K562 (cell line): ENCODE measurements around the gene INCENP.

ENCODE experiments used
- CREB1 ChIP-seq, 2 experiments: sonication (generic) in 1 of 2; formaldehyde crosslinking in 1 of 2; IDR thresholded peaks; 2 replicates each; pipeline versions ENCODE4 v1.6.1 to v1.8.0; 2012 to 2022; ENCODE audit warnings: inconsistent platforms in 1 of 2, mild to moderate bottlenecking in 1 of 2, missing genetic modification reagents in 1 of 2, moderate library complexity in 1 of 2
- EGR1 ChIP-seq: fragments of 450-650 bp; conservative IDR thresholded peaks from 2 replicates; pipeline ENCODE4 v1.6.1; 2017; ENCODE audit warnings: mild to moderate bottlenecking
- EHMT2 ChIP-seq: fragments of 450-650 bp; IDR thresholded peaks from 2 replicates; pipeline ENCODE4 v1.6.1; 2018; ENCODE audit warnings: antibody characterized with exemption
- ERF ChIP-seq: fragments of 450-650 bp; formaldehyde crosslinking; IDR thresholded peaks from 2 replicates; pipeline ENCODE4 v1.4.0; 2020; ENCODE audit warnings: mild to moderate bottlenecking, mixed read lengths
- HCFC1 ChIP-seq: IDR thresholded peaks from 2 replicates; pipeline ENCODE4 v1.6.1; 2012; ENCODE audit warnings: low read depth, low read length, improper control_type of control experiment
- JUND ChIP-seq, 2 experiments: IDR thresholded peaks; 2 replicates in 1 of 2; 3 replicates in 1 of 2; pipeline ENCODE4 v1.6.1; 2011; ENCODE audit warnings: borderline replicate concordance in 2 of 2, low read depth in 2 of 2, low read length in 2 of 2, improper control_type of control experiment in 1 of 2, missing biosample characterization in 1 of 2, missing genetic modification characterization in 1 of 2, missing genetic modification reagents in 1 of 2
- SMC3 ChIP-seq: conservative IDR thresholded peaks from 2 replicates; pipeline ENCODE4 v1.6.1; 2011; ENCODE audit warnings: low read depth, low read length, improper control_type of control experiment; ENCODE audit not compliant: insufficient read depth
- ZZZ3 ChIP-seq: fragments of 450-650 bp; IDR thresholded peaks from 2 replicates; pipeline ENCODE4 v1.6.1; 2016; ENCODE audit warnings: antibody characterized with exemption, mild to moderate bottlenecking, moderate library complexity
- TF ChIP-seq, protein P1 (sequence below): IDR thresholded peaks from 2 replicates; pipeline ENCODE4 v1.6.1; 2016; ENCODE audit warnings: missing genetic modification characterization, missing compliant biosample characterization
- TF ChIP-seq, protein P2 (sequence below): fragments of 250-450 bp; sonication (Bioruptor Pico); IDR thresholded peaks from 2 replicates; pipeline ENCODE4 v1.8.0; 2021; ENCODE audit warnings: mild to moderate bottlenecking, moderate library complexity
- TF ChIP-seq, protein P3 (sequence below): sonication (generic); formaldehyde crosslinking; IDR thresholded peaks from 2 replicates; pipeline ENCODE4 v1.8.0; 2022; ENCODE audit warnings: mild to moderate bottlenecking, missing genetic modification reagents
- TF ChIP-seq, protein P4 (sequence below): sonication (generic); formaldehyde crosslinking; IDR thresholded peaks from 2 replicates; pipeline ENCODE4 v1.5.0; 2020; ENCODE audit warnings: missing genetic modification reagents

DNA sequence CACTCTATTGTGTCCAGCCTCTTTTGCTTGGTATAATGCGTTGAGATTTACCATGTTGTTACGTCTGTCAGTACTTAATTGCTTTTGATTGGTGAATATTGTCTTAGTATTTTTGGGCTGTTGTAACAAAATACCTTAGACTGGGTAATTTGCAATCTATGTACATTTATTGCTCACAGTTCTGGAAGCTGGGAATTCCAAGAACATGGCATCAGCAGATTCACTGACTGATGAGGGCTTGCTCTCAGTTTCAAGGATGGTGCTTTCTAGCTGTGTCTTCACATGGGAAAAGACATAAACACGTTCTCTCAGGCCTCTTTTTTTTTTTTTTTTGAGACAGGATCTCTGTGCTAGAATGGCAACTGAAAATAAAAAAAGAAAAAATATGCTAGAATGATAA, 46.7 kb upstream of the INCENP start:
- TF ChIP-seq EGR1 (no peak), HCFC1 (no peak), JUND (IDR thresholded peaks at IDR 0.05; ENCODE audit: borderline replicate concordance, low read depth, low read length) (no peak), JUND (tag; IDR thresholded peaks at IDR 0.05; ENCODE audit: borderline replicate concordance, low read depth, low read length) (no peak), EHMT2 (no peak), SMC3 (no peak), ZZZ3 (no peak), CREB1 (IDR thresholded peaks at IDR 0.05) (no peak), CREB1 (CRISPR knock-in tag; IDR thresholded peaks at IDR 0.05) (no peak), ERF (no peak)
- TF ChIP-seq, protein P1, sequence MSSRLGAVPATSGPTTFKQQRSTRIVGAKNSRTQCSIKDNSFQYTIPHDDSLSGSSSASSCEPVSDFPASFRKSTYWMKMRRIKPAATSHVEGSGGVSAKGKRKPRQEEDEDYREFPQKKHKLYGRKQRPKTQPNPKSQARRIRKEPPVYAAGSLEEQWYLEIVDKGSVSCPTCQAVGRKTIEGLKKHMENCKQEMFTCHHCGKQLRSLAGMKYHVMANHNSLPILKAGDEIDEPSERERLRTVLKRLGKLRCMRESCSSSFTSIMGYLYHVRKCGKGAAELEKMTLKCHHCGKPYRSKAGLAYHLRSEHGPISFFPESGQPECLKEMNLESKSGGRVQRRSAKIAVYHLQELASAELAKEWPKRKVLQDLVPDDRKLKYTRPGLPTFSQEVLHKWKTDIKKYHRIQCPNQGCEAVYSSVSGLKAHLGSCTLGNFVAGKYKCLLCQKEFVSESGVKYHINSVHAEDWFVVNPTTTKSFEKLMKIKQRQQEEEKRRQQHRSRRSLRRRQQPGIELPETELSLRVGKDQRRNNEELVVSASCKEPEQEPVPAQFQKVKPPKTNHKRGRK (tag), result no peak
- TF ChIP-seq, protein P2, sequence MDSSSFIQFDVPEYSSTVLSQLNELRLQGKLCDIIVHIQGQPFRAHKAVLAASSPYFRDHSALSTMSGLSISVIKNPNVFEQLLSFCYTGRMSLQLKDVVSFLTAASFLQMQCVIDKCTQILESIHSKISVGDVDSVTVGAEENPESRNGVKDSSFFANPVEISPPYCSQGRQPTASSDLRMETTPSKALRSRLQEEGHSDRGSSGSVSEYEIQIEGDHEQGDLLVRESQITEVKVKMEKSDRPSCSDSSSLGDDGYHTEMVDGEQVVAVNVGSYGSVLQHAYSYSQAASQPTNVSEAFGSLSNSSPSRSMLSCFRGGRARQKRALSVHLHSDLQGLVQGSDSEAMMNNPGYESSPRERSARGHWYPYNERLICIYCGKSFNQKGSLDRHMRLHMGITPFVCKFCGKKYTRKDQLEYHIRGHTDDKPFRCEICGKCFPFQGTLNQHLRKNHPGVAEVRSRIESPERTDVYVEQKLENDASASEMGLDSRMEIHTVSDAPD (CRISPR knock-in tag), result no peak
- TF ChIP-seq, protein P3, sequence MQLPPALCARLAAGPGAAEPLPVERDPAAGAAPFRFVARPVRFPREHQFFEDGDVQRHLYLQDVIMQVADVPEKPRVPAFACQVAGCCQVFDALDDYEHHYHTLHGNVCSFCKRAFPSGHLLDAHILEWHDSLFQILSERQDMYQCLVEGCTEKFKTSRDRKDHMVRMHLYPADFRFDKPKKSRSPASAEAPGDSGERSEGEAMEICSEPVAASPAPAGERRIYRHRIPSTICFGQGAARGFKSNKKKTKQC (CRISPR knock-in tag), result no peak
- TF ChIP-seq, protein P4, sequence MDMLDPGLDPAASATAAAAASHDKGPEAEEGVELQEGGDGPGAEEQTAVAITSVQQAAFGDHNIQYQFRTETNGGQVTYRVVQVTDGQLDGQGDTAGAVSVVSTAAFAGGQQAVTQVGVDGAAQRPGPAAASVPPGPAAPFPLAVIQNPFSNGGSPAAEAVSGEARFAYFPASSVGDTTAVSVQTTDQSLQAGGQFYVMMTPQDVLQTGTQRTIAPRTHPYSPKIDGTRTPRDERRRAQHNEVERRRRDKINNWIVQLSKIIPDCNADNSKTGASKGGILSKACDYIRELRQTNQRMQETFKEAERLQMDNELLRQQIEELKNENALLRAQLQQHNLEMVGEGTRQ (CRISPR knock-in tag), result no peak
